ENCODE data around the gene MTERF2.
"Not testable (repeated sequence)": the region's sequence is repeated elsewhere in the genome, so short reads cannot be mapped to it uniquely, and the experiment has no call there.

MTERF2 gene, protein sequence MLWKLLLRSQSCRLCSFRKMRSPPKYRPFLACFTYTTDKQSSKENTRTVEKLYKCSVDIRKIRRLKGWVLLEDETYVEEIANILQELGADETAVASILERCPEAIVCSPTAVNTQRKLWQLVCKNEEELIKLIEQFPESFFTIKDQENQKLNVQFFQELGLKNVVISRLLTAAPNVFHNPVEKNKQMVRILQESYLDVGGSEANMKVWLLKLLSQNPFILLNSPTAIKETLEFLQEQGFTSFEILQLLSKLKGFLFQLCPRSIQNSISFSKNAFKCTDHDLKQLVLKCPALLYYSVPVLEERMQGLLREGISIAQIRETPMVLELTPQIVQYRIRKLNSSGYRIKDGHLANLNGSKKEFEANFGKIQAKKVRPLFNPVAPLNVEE

DNA sequence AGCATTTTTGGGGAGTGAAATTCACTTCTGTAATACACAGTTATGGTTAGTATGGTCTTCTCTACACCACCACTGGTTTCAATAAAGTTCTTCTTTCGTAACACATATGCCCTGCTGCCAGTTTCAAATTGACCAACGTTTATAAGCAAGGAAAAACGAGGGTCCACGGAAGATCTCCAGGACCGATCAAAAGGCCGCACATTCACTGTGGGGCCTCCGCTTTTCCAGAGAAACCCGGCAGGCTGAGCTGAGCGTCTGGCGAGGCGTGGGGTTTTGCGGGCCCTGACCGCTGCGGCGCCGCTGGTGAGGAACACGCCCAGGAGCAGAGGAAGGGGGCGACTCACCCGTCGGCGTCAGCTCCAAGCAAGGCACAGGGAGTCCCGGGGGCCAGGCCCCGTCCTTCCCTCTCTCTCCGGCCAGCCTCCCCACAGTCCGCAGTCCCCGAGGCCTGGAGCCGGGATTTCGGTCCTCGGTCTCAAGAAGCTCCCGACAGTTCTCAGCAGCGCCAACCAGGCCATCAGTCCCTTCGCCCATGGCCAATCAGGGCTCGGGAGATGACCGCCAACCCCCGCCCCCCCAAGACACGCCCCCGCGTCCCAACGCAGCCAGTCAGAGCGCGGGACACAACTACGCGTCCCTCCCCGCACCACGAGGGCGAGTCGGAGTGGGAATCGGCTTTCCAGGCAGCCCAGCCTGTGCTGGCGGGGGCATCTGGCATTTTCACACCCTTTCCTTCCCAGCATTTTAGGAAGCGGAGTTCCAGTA lies at the start of gene MTERF2:
Gene MTERF2, minus strand, starts transcription at position 522 of the 765 bp plus-strand sequence. CDS start 8,432 bp downstream, outside the sequence.
- peak; percentile 68 to 71 for DNase-seq (ENCODE audit: low read depth in 2 of 2)

DNA sequence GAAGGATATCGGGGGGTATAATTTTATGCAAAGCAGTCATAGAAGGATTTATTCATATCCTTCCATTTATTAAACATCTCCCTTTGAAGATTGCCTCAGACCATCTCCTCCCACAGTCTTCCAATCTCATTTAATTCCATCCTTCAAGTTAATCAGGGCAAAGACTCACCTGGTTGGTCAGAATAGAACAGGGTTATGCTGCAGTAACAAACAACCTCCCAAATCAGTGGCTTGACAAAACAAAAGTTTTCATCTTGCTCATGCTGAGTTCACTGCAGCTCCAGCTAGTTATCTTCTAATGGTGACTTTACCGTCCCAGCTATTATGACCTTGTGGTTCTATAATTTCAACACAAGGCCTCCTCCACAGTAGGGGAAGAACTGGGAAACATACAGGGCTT lies 48.8 kb upstream of the MTERF2 start:
- no peak for DNase-seq (ENCODE audit: low read depth in 2 of 2)

DNA sequence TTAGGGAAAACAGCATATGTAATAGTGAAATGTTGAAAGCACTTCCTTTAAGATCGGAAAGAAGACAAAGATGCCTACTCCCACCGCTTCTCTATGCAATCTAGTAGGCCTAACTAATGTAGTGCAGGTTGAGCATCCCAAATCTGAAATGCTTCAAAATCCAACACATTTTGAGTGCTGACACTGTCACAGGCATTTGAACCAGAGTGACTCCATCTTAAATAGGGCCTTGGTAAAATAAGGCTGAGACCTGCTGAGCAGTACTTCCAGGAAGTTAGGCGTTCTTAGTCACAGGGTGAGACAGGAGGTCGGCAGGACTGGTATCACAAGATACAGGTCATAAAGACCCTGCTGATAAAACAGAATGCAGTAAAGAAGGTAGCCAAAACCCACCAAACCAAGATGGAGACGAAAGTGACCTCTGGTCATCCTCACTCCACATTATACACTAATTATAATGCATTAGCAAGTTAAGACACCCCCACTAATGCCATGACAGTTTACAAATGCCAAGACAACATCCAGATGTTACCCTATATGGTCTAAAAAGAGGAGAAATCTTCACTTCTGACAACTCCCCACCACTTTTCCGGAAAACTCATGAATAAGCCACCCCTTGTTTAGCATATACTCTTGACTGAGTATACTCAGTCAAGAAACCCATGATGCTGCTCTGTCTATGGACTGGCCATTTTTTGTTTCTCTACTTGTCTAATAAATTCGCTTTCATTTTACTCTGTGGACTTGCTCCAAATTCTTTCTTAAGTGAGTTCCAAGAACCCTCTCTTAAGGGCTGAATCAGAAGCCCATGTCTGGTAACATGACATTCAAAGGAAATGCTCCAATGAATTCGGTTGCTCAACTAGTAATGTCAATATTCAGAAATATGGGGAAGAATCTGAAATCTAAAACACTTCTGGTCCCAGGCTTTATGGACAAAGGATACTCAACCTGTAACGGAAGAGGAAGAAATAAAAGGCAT lies 47.1 kb upstream of the MTERF2 start:
- no peak for DNase-seq (ENCODE audit: low read depth in 2 of 2)

DNA sequence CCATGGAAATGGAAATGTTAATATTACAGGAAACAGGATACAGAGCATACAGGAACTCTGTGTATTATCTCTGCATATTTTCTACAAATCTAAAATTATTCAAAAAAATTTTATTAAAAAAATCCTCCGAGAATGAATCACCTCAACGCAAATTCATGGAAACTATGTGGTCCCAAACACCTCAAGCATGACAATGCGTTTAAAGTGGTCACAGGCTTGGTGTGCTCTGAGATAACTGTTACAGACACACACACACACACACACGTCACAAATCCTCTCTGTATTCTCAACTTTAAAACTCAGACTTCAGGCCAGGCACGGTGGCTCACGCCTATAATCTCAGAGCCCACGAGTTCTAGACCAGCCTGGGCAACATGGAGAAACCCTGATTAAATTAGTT lies 45.3 kb upstream of the MTERF2 start:
- no peak for DNase-seq (ENCODE audit: low read depth in 2 of 2)

DNA sequence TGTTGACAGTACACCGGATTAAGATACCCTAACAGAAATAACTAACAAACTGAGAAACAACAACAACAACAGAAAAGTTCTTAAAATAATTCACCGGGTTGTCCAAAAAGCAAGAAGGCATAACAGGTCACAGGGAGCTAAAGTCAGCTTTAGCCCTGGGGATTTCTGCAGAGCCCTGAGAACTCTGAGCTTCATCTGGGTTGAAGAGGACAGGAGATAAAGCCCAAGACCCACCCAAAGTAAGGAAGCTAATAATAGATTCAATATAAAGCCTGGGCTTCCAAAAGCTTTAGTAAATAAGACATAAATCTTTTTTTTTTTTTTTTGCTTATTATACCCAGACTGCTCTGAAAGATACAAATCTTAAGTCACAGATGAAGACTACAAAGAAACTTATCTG lies 44.1 kb upstream of the MTERF2 start:
- DNase-seq (ENCODE audit: low read depth in 2 of 2) = no peak

DNA sequence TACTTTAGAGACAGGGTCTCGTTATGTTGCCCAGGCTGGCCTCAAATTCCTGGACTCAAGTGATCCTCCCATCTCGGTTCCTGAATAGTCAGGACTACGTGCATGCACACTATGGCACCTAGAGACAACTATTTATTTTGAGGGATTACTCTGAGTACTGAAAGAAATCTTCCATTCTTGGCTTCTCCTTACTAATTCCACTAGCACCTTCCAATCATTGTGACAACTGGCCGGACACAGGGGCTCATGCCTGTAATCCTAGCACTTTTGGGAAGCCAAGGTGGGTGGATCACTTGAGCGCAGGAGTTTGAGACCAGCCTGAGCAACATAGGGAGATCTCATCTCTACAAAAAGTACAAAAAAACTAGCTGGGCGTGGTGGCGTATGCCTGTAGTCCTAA lies 42.1 kb upstream of the MTERF2 start:
- no peak for DNase-seq (ENCODE audit: low read depth in 2 of 2)

DNA sequence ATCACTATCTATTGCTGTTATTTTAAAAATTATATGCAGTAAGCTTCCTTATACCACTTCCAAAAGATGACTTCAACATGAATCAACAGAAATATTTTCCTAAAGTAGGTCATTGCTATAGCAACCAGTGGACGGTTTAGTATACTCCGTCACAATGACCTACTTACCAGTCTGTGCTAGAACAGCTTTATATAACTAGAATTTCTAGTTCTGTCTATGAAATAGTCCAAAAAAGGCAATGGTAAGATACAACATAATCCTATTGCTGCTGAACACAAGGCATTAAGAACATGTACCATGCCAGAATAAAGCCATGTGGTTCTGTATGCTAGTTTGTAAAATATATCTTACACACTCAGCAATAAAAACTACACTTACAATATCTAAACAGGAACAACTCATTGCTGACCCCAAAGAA lies 40.7 kb upstream of the MTERF2 start:
- no peak for DNase-seq (ENCODE audit: low read depth in 2 of 2)

DNA sequence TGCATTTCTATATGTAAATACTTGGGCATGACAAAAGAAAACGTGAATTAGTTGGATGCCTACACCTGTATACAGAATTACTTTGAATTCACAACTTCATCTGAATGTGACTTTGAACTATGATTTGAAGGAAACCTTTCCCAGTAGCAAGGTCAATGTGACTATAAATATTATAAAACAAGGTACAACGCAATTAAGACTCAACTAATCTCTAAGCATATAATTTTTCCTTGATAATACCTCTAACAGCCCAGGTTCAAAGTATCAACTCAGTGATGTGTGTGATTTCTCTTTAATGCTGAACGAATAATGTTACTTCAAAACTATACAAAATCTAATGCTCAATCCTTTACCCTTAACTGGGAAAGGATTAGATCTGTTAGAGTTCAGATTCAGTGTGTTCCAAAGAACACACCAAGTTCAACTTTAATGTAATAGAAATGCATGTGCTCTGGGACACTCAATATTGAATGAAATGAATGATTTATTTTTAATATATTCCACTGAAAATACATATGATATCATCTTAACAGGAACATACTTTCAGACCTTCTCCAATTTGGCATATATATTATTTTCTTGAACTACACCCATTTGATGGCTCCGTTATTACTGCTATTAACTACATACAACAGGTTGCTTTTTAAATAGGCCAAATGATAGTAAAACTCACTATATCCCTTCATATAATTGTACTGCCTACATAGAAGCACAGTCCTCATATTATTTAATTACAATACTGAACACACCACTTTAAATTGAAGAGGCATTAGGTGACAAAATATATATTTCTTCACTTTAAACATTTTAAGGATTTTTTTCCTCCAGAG lies 40.1 kb upstream of the MTERF2 start:
- DNase-seq (ENCODE audit: low read depth in 2 of 2) = no peak

DNA sequence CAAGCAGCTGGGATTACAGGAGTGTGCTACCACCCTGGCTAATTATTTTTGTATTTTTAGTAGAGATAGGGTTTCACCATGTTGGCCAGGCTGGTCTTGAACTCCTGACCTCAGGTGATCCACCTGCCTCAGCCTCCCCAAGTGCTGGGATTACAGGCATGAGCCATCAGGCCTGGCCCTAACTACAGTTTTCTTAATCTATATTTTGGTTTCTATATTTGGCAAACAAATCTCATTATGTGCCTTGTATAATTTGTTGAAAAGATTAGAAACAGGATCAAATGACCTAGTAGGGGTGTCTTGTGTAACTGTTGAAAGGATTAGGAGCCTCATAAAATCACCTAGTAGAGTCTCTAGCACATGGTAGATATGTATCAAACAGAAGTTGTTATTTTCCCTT lies 39.4 kb upstream of the MTERF2 start:
- not testable (repeated sequence) for DNase-seq (ENCODE audit: low read depth in 2 of 2)

DNA sequence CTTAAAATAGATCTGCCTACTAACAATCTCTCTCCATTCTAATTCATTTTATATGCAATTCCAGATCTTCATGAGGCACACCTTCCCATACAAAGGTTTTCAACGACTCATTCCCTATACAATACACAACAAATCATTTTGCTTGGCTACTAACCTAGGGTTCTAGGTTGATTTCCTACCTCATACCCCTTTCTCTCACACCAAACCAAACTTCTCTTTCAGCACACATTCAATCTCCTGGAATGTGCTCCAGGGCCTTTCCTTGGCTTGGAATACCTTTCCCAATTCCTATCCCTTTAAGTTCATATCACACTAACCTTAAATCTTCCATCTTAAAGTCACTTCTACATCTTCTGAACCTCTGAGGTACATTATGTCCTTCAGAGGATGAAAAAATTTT lies 38.7 kb upstream of the MTERF2 start:
- DNase-seq (ENCODE audit: low read depth in 2 of 2) = no peak

DNA sequence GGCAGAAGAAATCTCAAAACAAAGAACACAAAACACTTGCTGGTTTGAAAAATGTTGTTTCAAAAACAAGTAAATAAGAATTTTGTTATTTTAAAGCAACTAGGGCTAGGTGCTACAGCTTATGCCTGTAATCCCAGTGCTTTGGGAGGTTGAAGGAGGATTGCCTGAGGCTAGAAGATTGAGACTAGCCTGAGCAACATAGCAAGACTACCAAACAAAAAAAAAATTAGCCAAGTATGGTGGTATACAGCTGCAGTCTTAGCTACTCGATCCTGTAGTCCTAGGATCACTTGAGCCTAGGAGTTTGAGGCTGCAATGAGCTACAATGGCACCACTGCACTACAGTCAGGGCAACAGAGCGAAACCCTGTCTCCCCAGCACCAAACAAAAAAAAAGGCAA lies 32.6 kb upstream of the MTERF2 start:
- no peak for DNase-seq (ENCODE audit: low read depth in 2 of 2)

DNA sequence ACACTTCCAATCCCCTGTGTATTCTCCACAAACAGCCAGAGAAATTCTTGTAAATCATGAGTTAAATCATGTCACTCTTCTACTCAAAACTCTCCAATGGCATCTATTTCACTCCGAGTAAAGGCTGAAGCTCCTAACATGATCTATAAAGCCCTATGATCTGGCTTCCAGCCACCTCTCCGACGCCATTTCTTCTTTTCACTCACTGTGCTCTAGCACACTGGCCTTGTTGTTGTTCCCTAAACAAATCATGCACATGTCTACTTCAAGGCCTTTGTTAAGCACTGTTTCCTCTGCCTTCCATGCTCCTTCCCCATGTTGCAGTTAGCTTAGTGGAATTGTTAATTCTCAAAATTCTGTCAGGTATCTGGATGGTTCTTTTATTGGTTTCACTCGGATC lies 30.1 kb upstream of the MTERF2 start:
- DNase-seq (ENCODE audit: low read depth in 2 of 2) = no peak

DNA sequence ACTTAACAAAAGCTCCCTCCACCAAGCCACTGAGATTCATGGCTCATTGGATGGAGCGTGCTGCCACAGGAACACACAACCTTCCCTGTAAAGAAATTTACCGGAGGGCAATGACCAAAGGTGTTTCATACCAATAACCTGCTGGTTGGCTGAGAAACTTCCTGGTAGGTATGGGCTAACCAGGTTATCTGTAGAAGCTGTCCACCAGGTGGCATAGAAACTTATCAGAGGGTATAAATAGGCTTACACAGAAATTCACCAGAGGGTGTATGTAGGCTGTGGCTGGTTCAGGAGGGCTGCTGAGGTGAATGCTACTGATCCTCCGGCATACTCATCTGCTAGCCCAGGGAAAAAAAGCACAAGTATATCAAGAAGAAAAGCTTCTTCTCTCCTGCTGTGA lies 27.1 kb upstream of the MTERF2 start:
- no peak for DNase-seq (ENCODE audit: low read depth in 2 of 2)

DNA sequence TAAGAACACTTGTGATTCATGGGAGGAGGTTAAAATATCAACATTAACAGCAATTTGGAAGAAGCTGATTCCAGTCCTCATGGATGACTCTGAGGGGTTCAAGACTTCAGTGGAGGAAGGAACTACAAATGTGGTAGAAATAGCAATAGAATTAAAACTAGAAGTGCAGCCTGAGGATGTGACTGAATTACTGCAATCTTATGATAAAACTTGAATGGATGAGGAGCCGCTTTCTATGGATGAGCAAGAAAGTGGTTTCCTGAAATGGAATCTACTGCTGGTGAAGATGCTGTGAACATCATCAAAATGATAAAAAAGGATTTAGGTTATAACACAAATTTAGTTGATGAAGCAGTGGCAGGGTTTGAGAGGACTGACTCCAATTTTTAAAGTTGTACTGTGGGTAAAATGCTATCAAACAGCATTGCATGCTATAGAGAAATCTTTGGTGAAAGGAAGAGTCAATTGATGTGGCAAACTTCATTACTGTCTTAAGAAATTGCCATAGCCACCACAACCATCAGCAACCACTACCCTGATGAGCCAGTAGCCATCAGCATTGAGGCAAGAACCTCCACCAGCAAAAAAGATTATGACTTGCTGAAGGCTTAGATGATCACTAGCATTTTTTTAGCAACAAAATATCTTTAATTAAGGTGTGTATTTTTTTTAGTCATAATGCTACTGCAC lies 25.9 kb upstream of the MTERF2 start:
- DNase-seq (ENCODE audit: low read depth in 2 of 2) = no peak

DNA sequence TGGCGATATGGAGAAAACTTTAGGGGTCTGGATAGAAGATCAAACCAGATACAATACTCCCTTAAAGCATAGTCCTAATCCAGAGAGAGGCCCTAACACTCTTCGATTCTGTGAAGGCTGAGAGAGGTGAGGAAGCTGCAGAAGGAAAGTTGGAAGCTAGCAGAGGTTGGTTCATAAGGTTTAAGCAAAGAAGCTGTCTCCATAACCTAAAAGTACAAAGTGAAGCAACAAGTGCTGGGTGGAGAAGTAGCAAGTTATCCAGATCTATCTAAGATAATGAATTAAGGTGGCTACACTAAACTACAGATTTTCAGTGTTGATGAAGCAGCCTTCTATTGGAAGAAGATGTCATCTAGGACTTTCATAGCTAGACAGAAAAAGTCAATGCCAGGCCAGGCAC lies 24.6 kb upstream of the MTERF2 start:
- DNase-seq (ENCODE audit: low read depth in 2 of 2) = no peak

DNA sequence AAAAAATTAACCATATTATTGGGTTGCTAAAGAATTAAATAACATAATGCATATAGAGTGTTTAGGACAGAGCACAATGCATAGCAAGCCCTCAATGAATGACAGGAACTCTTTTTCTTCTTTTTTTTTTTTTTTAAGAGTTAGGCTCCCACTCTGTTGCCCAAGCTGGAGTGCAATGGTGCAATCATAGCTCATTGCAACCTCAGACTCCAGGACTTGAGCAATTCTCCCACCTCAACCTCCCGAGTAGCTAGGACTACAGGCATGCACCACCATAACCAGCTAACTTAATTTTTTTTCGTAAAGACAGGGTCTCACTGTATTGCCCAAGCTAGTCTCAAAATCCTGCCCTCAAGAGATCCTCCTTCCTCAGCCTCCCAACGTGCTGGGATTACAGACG lies 20.5 kb upstream of the MTERF2 start:
- no peak for DNase-seq (ENCODE audit: low read depth in 2 of 2)

DNA sequence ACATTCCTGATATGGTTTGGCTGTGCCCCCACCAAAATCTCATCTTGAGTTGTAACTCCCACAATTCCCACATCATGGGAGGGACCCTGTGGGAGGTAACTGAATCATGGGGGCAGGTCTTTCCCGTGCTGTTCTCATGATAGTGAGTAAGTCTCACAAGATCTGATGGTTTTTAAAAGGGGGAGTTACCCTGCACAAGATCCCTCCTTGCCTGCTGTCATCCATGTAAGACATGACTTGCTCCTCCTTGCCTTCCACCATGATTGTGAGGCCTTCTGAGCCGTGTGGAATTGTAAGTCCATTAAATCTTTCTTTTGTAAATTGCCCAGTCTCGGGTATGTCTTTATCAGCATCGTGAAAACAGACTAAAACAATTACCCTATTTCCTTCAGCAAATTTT lies 15.7 kb upstream of the MTERF2 start:
- DNase-seq (ENCODE audit: low read depth in 2 of 2) = not testable (repeated sequence)

DNA sequence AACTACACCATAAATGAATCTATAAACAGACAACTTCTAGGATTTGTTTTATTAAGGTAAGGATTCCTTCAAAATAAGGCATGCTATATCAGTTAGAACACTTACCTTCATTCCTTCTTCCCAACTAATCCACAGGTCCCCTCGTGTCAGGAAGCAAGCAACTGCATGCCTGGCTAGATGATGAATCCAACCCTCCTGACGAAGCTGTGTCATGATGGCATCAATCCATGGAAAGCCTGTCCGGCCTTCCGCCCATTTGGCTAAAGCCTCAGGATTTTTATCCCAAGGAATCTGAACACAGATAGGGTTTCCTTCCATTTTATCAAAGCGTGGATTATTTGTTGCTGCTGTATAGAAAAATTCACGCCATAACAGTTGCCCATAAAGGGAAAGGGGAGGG lies 12.5 kb upstream of the MTERF2 start:
- DNase-seq (ENCODE audit: low read depth in 2 of 2) = no peak

DNA sequence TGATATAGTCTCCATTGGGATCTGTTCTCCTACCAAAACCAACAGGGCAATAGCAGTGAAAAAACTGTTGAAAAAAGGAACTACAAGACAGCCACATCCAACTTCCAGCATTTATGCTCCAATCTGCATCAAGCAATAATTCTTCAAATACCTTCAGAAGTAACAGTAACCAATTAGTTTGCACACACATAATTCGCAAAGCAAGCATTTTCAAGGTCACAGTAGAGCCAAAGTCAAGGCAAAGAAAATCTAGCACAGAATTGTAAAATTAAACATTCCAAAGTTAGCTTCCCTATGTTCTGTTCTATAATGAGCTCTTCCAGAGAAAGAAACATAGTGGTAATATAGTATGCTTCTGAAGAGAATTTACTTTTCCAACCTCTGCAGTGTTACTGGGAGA lies 11.0 kb upstream of the MTERF2 start:
- DNase-seq (ENCODE audit: low read depth in 2 of 2) = no peak

DNA sequence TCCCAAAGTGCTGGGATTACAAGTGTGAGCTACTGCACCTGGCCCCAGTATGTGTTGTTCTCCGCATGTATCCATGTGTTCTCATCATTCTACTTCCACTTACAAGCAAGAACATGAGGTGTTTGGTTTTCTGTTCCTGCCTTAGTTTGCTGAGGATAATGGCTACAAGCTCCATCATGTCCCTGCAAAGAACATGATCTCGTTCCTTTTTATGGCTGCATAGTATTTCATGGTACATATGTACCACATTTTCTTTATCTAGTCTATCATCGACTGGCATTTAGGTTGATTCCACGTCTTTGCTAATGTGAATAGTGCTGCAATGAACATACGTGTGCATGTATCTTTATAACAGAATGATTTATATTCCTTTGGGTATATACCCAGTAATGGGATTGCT lies 9.2 kb upstream of the MTERF2 start:
- not testable (repeated sequence) for DNase-seq (ENCODE audit: low read depth in 2 of 2)
